HG03039 (cell line): ENCODE results near the gene C4BPA.

Source experiments
- ATAC-seq: cut with Tn5 transposase; IDR thresholded peaks from one replicate; pipeline ENCODE4 v1.9.1; 2021; ENCODE audit warnings: mild to moderate bottlenecking, moderate library complexity; ENCODE audit not compliant: unreplicated experiment

The C4BPA gene

GRCh38 chr1:207112616-207113296, 8.7 kb downstream of the C4BPA start:
- no peak for ATAC-seq

DNA sequence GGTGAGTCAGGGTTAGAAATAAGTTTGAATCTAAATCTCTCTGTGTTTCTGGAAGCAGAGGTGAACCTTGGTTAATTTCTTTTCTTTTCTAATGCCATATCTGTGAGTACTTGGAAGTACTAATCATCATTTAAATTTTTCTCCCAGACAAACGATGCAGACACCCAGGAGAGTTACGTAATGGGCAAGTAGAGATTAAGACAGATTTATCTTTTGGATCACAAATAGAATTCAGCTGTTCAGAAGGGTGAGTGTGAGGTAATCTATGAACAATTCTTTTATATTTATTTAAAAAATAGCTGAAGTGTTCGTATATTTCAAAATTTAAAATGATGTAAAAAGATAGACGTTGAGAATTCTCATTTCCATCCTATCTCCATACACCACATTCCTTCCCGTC, 11.2 kb downstream of the C4BPA start:
- ATAC-seq: no peak

DNA sequence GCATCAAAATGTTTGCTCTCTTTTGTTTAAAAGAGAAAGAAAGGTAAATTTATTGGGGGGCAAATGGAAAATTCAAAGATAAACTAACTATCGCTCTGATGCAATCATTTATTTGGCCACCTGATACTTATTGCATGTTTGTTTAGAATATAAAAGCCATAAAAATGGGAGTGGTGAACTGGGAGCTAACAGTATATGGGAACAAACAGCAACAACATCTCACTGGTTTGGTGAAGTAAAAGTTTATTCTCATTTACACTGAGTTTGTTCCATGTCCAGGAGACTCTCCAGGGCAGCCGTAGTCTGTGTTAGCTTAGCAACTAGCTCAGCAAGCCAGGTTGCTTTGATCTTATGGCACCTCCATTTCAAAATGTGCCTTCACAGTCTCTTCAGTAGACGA, 20.4 kb downstream of the C4BPA start:
- ATAC-seq: no peak

GRCh38 chr1:207128336-207128921, 24.4 kb downstream of the C4BPA start:
- no peak for ATAC-seq

- no peak for ATAC-seq
Observed at GRCh38 chr1:207129053-207129452, 25.0 kb downstream of the C4BPA start.

DNA sequence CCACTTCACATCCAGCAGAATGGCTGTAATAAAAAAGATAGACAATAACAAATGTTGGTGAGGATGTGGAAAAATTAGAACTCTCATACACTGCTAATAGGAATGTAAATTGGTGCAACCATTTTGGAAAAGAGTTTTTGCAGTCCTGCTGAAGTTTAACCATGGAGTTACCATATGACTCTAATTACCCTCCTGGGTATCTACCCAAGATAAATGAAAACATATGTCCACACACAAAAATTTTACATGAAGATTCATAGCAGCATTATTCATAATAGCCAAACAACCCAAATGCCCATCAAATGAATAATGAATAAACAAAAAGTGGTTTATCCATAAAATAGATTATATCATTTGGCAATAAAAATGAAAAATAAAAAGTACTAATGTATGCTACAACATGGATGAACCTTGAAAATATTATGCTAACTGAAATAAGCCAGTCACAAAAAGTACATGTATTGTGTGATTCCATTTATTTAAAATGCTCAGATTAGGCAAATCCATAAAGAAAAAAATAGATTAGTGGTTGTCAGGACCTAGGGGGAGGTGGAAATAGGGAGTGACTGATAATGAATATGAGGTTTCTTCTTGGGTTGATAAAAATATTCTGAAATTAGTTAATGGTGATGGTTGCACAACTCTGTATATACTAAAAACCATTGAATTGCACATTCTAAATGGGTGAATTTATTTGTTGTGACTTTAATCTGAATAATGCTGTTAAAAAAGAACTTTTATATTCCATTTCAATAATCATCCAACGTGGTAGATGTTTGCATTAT, 26.4 kb downstream of the C4BPA start:
- no peak for ATAC-seq

- ATAC-seq: no peak
Observed at GRCh38 chr1:207131163-207131562, 27.1 kb downstream of the C4BPA start.

DNA sequence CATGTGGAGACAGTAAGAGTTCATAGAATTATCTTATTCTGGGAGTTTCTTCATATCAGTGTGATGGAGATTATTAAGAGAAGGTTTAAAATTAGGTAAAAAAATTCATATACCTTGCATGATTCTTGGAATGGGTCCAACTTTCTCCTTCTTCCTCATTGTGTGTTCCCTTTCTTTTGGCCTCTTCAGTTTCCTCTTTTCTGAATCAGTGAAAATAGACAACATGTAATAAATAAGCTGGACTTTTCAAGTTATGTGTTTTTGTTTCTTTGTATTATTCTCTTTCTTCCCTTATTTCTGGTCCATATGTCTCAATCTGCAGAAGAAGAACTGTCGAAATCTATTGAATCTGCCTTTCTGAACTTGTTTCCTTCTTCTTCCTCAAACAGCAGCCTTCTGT, 30.5 kb downstream of the C4BPA start:
- no peak for ATAC-seq

- ATAC-seq: no peak
Observed at GRCh38 chr1:207139616-207140015, 35.6 kb downstream of the C4BPA start.

GRCh38 chr1:207140536-207140935, 36.5 kb downstream of the C4BPA start:
- ATAC-seq: no peak

- ATAC-seq: no peak
Observed at GRCh38 chr1:207145401-207146058, 41.5 kb downstream of the C4BPA start.

GRCh38 chr1:207151920-207152319, 47.9 kb downstream of the C4BPA start:
- ATAC-seq: no peak

GRCh38 chr1:207152792-207153468, 48.9 kb downstream of the C4BPA start:
- ATAC-seq: no peak

DNA sequence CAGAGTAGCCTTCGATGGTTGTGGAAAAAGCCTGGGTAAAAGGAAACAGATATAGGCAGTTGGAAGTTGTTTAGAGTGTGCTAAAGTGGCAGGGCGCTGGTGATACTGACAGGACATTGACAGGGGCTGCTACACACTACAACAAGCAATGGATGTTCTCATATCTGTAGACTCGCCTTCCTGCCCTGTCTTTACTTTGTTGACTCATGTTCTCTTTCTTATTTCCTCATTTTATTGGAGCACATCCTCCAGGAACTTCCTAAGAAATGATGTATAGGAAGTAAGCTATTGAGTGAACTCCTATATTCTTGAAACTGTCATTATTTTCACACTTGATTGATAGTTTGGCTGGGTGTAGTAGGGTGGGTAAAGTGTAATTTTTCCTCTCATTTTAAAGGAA, 51.0 kb downstream of the C4BPA start:
- no peak for ATAC-seq

GRCh38 chr1:207156095-207156494, 52.1 kb downstream of the C4BPA start:
- no peak for ATAC-seq

DNA sequence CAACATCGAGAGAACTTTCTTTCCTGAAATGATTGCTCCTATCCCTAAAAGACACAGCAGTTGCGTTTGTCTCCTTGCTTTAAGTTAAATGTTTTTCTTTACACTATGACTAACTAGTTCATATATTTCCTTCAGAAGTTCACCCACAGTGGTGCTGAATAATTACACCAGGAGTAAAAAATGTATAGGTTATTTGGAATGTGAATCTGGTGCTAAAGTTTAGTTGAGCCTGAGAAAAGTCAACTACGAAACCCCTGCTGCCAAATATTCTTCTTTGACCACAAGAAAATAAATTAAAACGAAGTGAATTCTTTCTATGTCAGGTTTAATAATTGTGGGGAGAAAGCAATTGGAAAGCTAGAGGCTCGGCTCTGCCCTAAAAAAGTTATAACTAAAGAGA, 52.8 kb downstream of the C4BPA start:
- ATAC-seq: no peak

DNA sequence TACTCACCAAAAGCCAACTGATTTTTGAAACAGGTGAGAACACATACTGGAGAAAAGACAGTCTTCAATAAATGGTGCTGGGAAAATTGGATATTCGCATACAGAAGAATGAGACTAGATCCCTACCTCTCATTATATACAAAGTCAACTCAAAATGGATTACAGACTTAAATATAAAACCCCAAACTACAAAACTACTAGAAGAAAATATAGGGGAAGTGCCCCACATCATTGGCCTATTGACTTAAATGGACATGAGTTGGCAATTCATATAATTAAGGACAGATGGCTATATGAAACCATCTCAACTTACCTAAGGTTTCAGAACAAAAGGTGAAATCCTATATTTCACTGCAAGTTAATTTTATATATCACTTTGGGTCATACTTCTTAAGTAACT, 60.1 kb downstream of the C4BPA start:
- ATAC-seq: no peak

- no peak for ATAC-seq
Observed at GRCh38 chr1:207172321-207172720, 68.3 kb downstream of the C4BPA start.

- no peak for ATAC-seq
Observed at GRCh38 chr1:207172885-207173284, 68.9 kb downstream of the C4BPA start.

DNA sequence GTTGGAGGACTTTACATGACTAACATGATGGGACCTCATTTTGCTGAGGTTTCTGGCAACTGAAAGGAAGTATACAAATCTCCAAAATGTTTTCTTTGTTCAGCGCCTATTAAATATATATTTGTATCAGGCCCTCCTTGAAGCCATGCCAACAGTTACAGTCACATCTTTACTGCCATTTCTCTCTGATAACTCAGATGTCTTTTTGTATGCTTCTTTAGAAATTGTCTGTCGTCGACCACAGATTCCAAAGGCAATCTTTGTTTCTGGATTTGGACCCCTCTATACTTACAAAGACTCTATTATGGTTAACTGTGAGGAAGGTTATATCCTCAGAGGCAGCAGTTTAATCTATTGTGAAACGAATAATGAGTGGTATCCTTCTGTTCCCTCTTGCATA, 69.4 kb downstream of the C4BPA start:
- ATAC-seq: no peak

- no peak for ATAC-seq
Observed at GRCh38 chr1:207174913-207175312, 70.9 kb downstream of the C4BPA start.
